Liver (tissue), 9 donors: ENCODE results near the gene USP24. TPM values are rescaled to one million over a fixed set of nuclear protein-coding genes. Genes with fewer than 3 reads are reported as not detected.

ENCODE experiments used
- DNase-seq: peaks from one replicate; pipeline ENCODE4 v3.0.0-alpha.2; 2017; ENCODE audit warnings: low spot score
- H3K27ac ChIP-seq, 2 donors: one replicate each; pipeline ENCODE4 v1.7.0; 2013; ENCODE audit warnings: inconsistent platforms in 2 of 2, low read length in 2 of 2, control low read depth in 1 of 2, low read depth in 1 of 2, mild to moderate bottlenecking in 1 of 2
- H3K27me3 ChIP-seq, 4 donors: one replicate each; pipeline versions ENCODE4 v1.6.1 to v1.7.0; 2013; ENCODE audit warnings: low read length in 3 of 4, inconsistent platforms in 1 of 4, mild to moderate bottlenecking in 1 of 4, moderate library complexity in 1 of 4; ENCODE audit not compliant: control insufficient read depth in 4 of 4, insufficient read depth in 4 of 4
- H3K36me3 ChIP-seq, 4 donors: one replicate each; pipeline versions ENCODE4 v1.6.1 to v1.7.0; 2013; ENCODE audit warnings: low read length in 3 of 4, mild to moderate bottlenecking in 3 of 4, low read depth in 1 of 4, moderate library complexity in 1 of 4; ENCODE audit not compliant: control insufficient read depth in 4 of 4, insufficient read depth in 3 of 4
- H3K4me1 ChIP-seq, 4 donors: one replicate each; pipeline versions ENCODE4 v1.6.1 to v1.7.0; 2013; ENCODE audit warnings: low read length in 3 of 4, mild to moderate bottlenecking in 3 of 4, moderate library complexity in 1 of 4; ENCODE audit not compliant: control insufficient read depth in 4 of 4, insufficient read depth in 4 of 4
- H3K4me3 ChIP-seq, 3 donors: one replicate each; pipeline versions ENCODE4 v1.6.1 to v1.7.0; 2013; ENCODE audit warnings: low read length in 3 of 3, control low read depth in 1 of 3, low read depth in 1 of 3, mild to moderate bottlenecking in 1 of 3
- H3K9ac ChIP-seq, 2 donors: one replicate each; pipeline ENCODE4 v1.7.0; 2013; ENCODE audit warnings: low read length in 2 of 2, mild to moderate bottlenecking in 2 of 2, moderate library complexity in 2 of 2, control low read depth in 1 of 2, low read depth in 1 of 2
- H3K9me3 ChIP-seq, 4 donors: one replicate each; pipeline versions ENCODE4 v1.6.1 to v1.7.0; 2013; ENCODE audit warnings: low read length in 3 of 4; ENCODE audit not compliant: control insufficient read depth in 4 of 4
- ATF3 ChIP-seq: IDR thresholded peaks from 2 replicates; pipeline ENCODE4 v1.6.1; 2016; ENCODE audit warnings: antibody characterized with exemption
- CTCF ChIP-seq: fragments of 150-350 bp; IDR thresholded peaks from 2 replicates; pipeline ENCODE4 v1.5.1; 2017; ENCODE audit warnings: improper control_type of control experiment, low read depth, low read length; ENCODE audit not compliant: missing input control
- EGR1 ChIP-seq, 2 donors: IDR thresholded peaks; 2 replicates each; pipeline ENCODE4 v1.6.1; 2016 to 2018; ENCODE audit warnings: antibody characterized with exemption in 2 of 2, low read depth in 2 of 2
- FOXA1 ChIP-seq: IDR thresholded peaks from 2 replicates; pipeline ENCODE4 v1.6.1; 2016; ENCODE audit warnings: antibody characterized with exemption
- GABPA ChIP-seq, 2 donors: IDR thresholded peaks in 1 of 2; conservative IDR thresholded peaks in 1 of 2; 2 replicates each; pipeline ENCODE4 v1.6.1; 2016; ENCODE audit warnings: antibody characterized with exemption in 2 of 2, mild to moderate bottlenecking in 1 of 2, moderate library complexity in 1 of 2
- HNF4A ChIP-seq, 2 donors: conservative IDR thresholded peaks; 2 replicates each; pipeline ENCODE4 v1.6.1; 2016; ENCODE audit warnings: antibody characterized with exemption in 2 of 2, mild to moderate bottlenecking in 2 of 2
- HNF4G ChIP-seq: IDR thresholded peaks from 2 replicates; pipeline ENCODE4 v1.6.1; 2016; ENCODE audit warnings: antibody characterized with exemption
- JUND ChIP-seq, 2 donors: IDR thresholded peaks; 2 replicates each; pipeline ENCODE4 v1.6.1; 2016; ENCODE audit warnings: antibody characterized with exemption in 2 of 2
- MAX ChIP-seq: IDR thresholded peaks from 2 replicates; pipeline ENCODE4 v1.6.1; 2016; ENCODE audit warnings: antibody characterized with exemption
- NR2F2 ChIP-seq: IDR thresholded peaks from 2 replicates; pipeline ENCODE4 v1.6.1; 2016; ENCODE audit warnings: antibody characterized with exemption
- REST ChIP-seq: IDR thresholded peaks from 2 replicates; pipeline ENCODE4 v1.6.1; 2016; ENCODE audit warnings: antibody characterized with exemption, mild to moderate bottlenecking
- RXRA ChIP-seq, 2 donors: IDR thresholded peaks; 2 replicates each; pipeline ENCODE4 v1.6.1; 2017 to 2018; ENCODE audit warnings: antibody characterized with exemption in 2 of 2, mild to moderate bottlenecking in 1 of 2
- SP1 ChIP-seq: IDR thresholded peaks from 2 replicates; pipeline ENCODE4 v1.6.1; 2018; ENCODE audit warnings: antibody characterized with exemption, mild to moderate bottlenecking
- TAF1 ChIP-seq: conservative IDR thresholded peaks from 2 replicates; pipeline ENCODE4 v1.6.1; 2016; ENCODE audit warnings: antibody characterized with exemption, mild to moderate bottlenecking
- YY1 ChIP-seq: IDR thresholded peaks from 2 replicates; pipeline ENCODE4 v1.6.1; 2016; ENCODE audit warnings: antibody characterized with exemption, mild to moderate bottlenecking
- ZBTB33 ChIP-seq: IDR thresholded peaks from 2 replicates; pipeline ENCODE4 v1.6.1; 2016; ENCODE audit warnings: antibody characterized with exemption
- WGBS: extraction: QIAGEN DNeasy Blood & Tissue Kit; methylation state at CpG from one replicate; pipeline ENCODE4 v1.1.7; 2013; 5-methylcytosine and 5-hydroxymethylcytosine counted together
- polyA plus RNA-seq, 2 donors: library from polyadenylated mRNA; stranded (reverse) in 1 of 2; unstranded in 1 of 2; fragments of 200-250 nt in 1 of 2; fragments of >200 nt in 1 of 2; fragmentation: Nextera tagmentation in 1 of 2; extraction: Ambion mirVana in 1 of 2; gene quantifications; one replicate each; pipeline versions ENCODE4 v1.2.1 to v1.2.3, GENCODE V29; 2013 to 2015
- total RNA-seq, 2 donors: library from RNA; depleted of rRNA; stranded (reverse); fragments of >200 nt; gene quantifications; one replicate each; pipeline ENCODE4 v1.2.3, GENCODE V29; 2014
- donor health status: healthy.
- donor health status: healthy.
- donor health status: healthy.
- donor health status: healthy.
- donor health status: healthy.

The USP24 gene
- total and polyA plus RNA-seq, 4 donors, result 7.0 to 75.8 (median 20.3) TPM

- H3K9me3 ChIP-seq, result no peaks in the 10 kb centered on the region
- no peak overlapping the region for H3K4me3 ChIP-seq
- H3K4me1 ChIP-seq, result peaks cover 0 to 6% (median 0%) of the 10 kb centered on the region in 4 donors
- no peak for TF ChIP-seq ZBTB33
- no peak for TF ChIP-seq REST
- no peak for TF ChIP-seq HNF4A (conservative IDR thresholded peaks at IDR 0.05)
- no peak for TF ChIP-seq CTCF
- no peak for TF ChIP-seq YY1
- TF ChIP-seq EGR1 (IDR thresholded peaks at IDR 0.05; ENCODE audit: low read depth in 2 of 2), result no peak
- TF ChIP-seq SP1, result no peak
- TF ChIP-seq NR2F2, result no peak
- no peak for TF ChIP-seq RXRA (IDR thresholded peaks at IDR 0.05)
- TF ChIP-seq JUND (IDR thresholded peaks at IDR 0.05), result no peak
- no peak for TF ChIP-seq HNF4G
- TF ChIP-seq GABPA (IDR thresholded peaks at IDR 0.05 in 1 of 2, conservative IDR thresholded peaks at IDR 0.05 in 1 of 2), result no peak
- no peak for TF ChIP-seq MAX
- H3K36me3 ChIP-seq, result no peaks in the 10 kb centered on the region
- H3K27me3 ChIP-seq, result no peaks in the 10 kb centered on the region
- no peak overlapping the region for H3K27ac ChIP-seq
- no peak overlapping the region for H3K9ac ChIP-seq
- DNase-seq, result no peak
These were observed 31.2 kb upstream of the USP24 start for GRCh38 chr1:55246331-55246730.

GRCh38 chr1:55245781-55246180 is 30.6 kb upstream of the USP24 start:
- Histone ChIP-seq H3K27me3 (no peaks in the 10 kb centered on the region), H3K4me3 (no peak overlapping the region), H3K9ac (no peak overlapping the region), H3K27ac (no peak overlapping the region), H3K36me3 (no peaks in the 10 kb centered on the region), H3K9me3 (no peaks in the 10 kb centered on the region), H3K4me1 (peaks cover 0 to 6% (median 0%) of the 10 kb centered on the region in 4 donors)
- TF ChIP-seq REST, result no peak
- TF ChIP-seq MAX, result no peak
- TF ChIP-seq EGR1 (IDR thresholded peaks at IDR 0.05; ENCODE audit: low read depth in 2 of 2), result no peak
- no peak for TF ChIP-seq GABPA (IDR thresholded peaks at IDR 0.05 in 1 of 2, conservative IDR thresholded peaks at IDR 0.05 in 1 of 2)
- no peak for TF ChIP-seq ATF3
- TF ChIP-seq HNF4A (conservative IDR thresholded peaks at IDR 0.05), result no peak
- no peak for TF ChIP-seq FOXA1
- TF ChIP-seq CTCF, result no peak
- no peak for TF ChIP-seq TAF1
- WGBS, result 84% methylated on average over 4 of the region's 4 CpGs
- DNase-seq, result no peak
